ENCODE results near the gene CPNE1. TPM values are rescaled to one million over a fixed set of nuclear protein-coding genes. Genes with fewer than 3 reads are reported as not detected.
"Not testable (repeated sequence)": the region's sequence is repeated elsewhere in the genome, so short reads cannot be mapped to it uniquely, and the experiment has no call there.

CPNE1 gene
- total RNA-seq, 4 donors from 2014 or later: 43.3 to 238 (median 103) TPM

DNA sequence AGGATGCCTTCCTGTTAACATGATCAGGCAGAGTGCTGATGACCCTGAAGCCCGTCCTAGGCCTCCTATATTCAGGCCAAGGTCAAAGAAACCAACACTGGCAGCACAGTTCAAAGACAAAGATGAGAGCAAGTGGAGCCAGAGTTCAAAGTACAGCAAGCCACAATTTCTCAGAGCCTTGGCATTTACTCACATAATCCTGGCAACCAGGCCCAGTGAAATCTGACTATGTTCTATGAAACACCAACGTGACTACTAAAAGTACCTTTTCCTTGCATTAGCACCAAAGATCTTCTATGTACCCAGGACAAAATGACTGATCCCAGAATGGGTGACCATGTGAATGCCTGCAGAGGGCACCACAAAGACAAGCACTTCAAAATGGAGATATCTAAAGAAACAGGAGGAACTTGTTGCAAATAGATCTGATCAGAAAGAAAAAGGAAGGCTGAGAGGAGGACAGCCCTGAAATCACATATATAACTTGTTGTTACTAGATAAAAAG, 30.6 kb upstream of the CPNE1 start:
- TF ChIP-seq EP300 (IDR thresholded peaks at IDR 0.05): no peak
- no peak for TF ChIP-seq POLR2A (IDR thresholded peaks at IDR 0.05)
- TF ChIP-seq, protein P1, sequence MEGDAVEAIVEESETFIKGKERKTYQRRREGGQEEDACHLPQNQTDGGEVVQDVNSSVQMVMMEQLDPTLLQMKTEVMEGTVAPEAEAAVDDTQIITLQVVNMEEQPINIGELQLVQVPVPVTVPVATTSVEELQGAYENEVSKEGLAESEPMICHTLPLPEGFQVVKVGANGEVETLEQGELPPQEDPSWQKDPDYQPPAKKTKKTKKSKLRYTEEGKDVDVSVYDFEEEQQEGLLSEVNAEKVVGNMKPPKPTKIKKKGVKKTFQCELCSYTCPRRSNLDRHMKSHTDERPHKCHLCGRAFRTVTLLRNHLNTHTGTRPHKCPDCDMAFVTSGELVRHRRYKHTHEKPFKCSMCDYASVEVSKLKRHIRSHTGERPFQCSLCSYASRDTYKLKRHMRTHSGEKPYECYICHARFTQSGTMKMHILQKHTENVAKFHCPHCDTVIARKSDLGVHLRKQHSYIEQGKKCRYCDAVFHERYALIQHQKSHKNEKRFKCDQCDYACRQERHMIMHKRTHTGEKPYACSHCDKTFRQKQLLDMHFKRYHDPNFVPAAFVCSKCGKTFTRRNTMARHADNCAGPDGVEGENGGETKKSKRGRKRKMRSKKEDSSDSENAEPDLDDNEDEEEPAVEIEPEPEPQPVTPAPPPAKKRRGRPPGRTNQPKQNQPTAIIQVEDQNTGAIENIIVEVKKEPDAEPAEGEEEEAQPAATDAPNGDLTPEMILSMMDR (IDR thresholded peaks at IDR 0.05): no peak
- no peak for TF ChIP-seq POLR2AphosphoS5 (IDR thresholded peaks at IDR 0.05)
- no peak overlapping the region for H3K27ac ChIP-seq
- no peak for DNase-seq (ENCODE audit: low spot score in 2 of 2)
- H3K4me3 ChIP-seq: no peak overlapping the region
- H3K27me3 ChIP-seq: no peaks in the 10 kb centered on the region
- 92% methylated on average over 2 of the region's 2 CpGs for WGBS
- no peaks in the 10 kb centered on the region for H3K9me3 ChIP-seq
- peaks cover 23% of the 10 kb centered on the region for H3K4me1 ChIP-seq
- H3K36me3 ChIP-seq: peaks cover 55% of the 10 kb centered on the region

DNA sequence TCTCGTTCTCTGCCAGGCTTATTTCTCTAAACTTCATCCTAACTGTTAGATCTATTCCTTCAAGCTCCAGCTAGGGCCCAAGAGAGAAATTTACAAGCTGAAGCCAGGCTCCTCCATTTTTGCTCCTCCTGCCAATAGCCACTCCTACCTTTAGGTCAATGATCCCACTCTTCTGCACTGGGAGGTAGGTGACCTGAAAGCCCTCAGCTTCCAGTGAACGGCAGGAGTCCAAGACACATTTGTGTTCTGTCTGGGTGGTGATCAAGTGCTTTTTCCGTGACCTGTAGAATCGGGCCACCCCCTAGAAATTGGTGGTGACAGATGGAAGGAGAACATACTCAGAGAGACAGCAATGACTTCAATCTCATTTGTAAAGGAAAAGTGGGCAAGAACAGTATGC, 25.6 kb upstream of the CPNE1 start:
- no peak overlapping the region for H3K4me3 ChIP-seq
- H3K9me3 ChIP-seq: no peaks in the 10 kb centered on the region
- 96% methylated on average over 4 of the region's 4 CpGs for WGBS
- H3K27me3 ChIP-seq: no peaks in the 10 kb centered on the region
- no peaks in the 10 kb centered on the region for H3K4me1 ChIP-seq
- DNase-seq (ENCODE audit: low spot score in 2 of 2): peak in 1 of 2 donors; percentile 15
- no peak overlapping the region for H3K27ac ChIP-seq
- H3K36me3 ChIP-seq: peaks cover 81% of the 10 kb centered on the region
- TF ChIP-seq POLR2A (IDR thresholded peaks at IDR 0.05) (no peak), POLR2AphosphoS5 (IDR thresholded peaks at IDR 0.05) (no peak), EP300 (IDR thresholded peaks at IDR 0.05) (no peak)
- TF ChIP-seq, protein P1 (IDR thresholded peaks at IDR 0.05): no peak

DNA sequence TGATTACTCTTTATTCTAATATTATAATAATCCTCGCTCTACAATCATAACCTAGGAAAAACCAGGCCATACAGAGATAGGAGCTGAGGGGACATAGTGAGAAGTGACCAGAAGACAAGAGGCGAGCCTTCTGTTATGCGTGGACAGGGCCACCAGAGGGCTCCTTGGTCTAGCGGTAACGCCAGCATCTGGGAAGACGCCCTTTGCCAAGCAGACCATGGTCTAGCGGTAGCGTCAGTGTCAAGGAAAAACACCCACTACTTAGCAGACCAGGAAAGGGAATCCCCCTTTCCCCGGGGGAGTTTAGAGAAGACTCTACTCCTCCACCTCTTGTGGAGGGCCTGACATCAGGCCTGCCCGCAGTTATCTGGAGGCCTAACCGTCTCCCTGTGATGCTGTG, 22.2 kb upstream of the CPNE1 start:
- not testable (repeated sequence) for H3K4me3 ChIP-seq; H3K27me3 ChIP-seq; H3K27ac ChIP-seq; DNase-seq (ENCODE audit: low spot score in 2 of 2); H3K9me3 ChIP-seq; H3K4me1 ChIP-seq
- H3K36me3 ChIP-seq: peaks cover 71% of the 10 kb centered on the region
- 89% methylated on average over 11 of the region's 11 CpGs for WGBS

DNA sequence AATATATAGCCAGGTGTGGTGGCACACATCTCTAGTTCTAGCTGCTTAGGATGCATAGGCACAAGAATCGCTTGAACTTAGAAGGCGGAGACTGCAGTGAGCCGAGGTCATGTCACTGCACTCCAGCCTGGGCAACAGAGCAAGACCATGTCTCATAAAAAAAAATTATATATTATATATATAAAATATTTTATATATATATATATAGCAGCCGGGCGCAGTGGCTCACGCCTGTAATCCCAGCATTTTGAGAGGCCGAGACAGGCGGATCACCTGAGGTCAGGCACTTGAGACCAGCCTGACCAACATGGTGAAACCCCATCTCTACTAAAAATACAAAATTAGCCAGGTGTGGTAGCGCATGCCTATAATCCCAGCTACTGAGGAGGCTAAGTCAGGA, 20.7 kb upstream of the CPNE1 start:
- H3K9me3 ChIP-seq; DNase-seq (ENCODE audit: low spot score in 2 of 2); H3K4me1 ChIP-seq; H3K4me3 ChIP-seq; H3K27ac ChIP-seq; H3K27me3 ChIP-seq: not testable (repeated sequence)
- H3K36me3 ChIP-seq: peaks cover 73% of the 10 kb centered on the region
- 96% methylated on average over 9 of the region's 9 CpGs for WGBS

DNA sequence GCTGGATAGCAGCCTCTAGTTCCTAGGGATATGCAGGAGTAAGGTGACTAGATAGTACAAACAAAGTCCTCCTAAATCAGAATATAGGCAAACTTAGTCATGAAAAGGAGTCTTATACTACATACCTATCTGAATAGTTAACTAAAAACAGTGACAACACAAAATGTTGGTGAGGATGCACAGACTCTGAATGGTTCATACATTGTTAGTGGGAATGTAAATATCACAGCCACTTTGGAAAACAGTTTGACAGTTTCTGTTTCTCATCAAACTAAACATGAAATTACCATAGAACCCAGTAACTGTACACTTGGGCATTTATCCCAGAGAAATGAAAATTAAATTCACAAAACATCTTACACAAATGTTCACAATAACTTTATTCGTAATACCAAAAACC, 17.3 kb upstream of the CPNE1 start:
- WGBS: 100% methylated on average over 1 of the region's 1 CpG
- no peak overlapping the region for H3K4me3 ChIP-seq
- H3K27ac ChIP-seq: no peak overlapping the region
- TF ChIP-seq POLR2AphosphoS5 (IDR thresholded peaks at IDR 0.05) (no peak), EP300 (IDR thresholded peaks at IDR 0.05) (no peak), POLR2A (IDR thresholded peaks at IDR 0.05) (no peak)
- TF ChIP-seq, protein P1 (IDR thresholded peaks at IDR 0.05): no peak
- no peak for DNase-seq (ENCODE audit: low spot score in 2 of 2)
- H3K9me3 ChIP-seq: no peaks in the 10 kb centered on the region
- H3K36me3 ChIP-seq: peaks cover 63% of the 10 kb centered on the region
- H3K4me1 ChIP-seq: no peaks in the 10 kb centered on the region
- H3K27me3 ChIP-seq: no peaks in the 10 kb centered on the region

DNA sequence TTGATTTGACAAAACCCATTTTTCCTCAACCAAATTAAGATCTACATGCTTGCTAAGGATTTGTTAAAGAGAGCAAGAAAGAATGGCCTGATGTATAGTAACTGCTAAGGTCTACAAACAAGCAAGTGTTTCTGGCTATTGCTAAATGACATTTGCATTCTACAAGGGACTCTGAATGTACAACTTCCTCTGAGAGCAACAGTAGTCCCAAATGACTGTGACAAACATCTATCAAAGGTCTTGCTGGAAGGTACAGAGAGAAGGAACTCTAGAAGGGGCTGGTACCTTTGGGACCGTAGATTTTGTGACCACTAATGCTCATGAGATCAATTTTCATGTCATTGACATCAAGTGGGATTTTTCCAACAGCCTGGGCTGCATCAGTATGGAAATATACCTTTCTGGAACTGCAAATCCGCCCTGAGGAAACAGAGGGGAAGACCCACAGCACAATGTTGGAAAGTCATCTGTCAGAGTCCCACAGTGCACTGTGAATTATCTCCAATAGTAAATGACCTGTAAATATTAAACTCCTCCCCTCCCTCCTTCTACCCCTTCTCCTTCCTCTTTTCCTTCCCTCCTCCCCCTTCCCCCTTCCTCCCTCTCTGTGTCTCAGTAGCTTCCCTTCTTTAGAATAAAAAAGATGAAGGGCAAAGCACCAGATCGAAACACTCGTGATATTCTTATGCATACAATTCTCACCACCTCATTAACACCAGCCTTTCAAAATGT, 15.9 kb upstream of the CPNE1 start:
- no peak for TF ChIP-seq EP300 (IDR thresholded peaks at IDR 0.05)
- TF ChIP-seq, protein P1 (IDR thresholded peaks at IDR 0.05): no peak
- no peak for TF ChIP-seq POLR2A (IDR thresholded peaks at IDR 0.05)
- TF ChIP-seq POLR2AphosphoS5 (IDR thresholded peaks at IDR 0.05): no peak
- Histone ChIP-seq H3K27ac (no peak overlapping the region), H3K4me1 (no peaks in the 10 kb centered on the region), H3K9me3 (no peaks in the 10 kb centered on the region), H3K36me3 (peaks cover 65% of the 10 kb centered on the region), H3K27me3 (no peaks in the 10 kb centered on the region), H3K4me3 (no peak overlapping the region)
- 80% methylated on average over 4 of the region's 4 CpGs for WGBS
- no peak for DNase-seq (ENCODE audit: low spot score in 2 of 2)
